Central memory CD8-positive, alpha-beta T cell (primary cell): ENCODE measurements around the gene TNS1.

ENCODE experiments used
- ATAC-seq: fragments of 150-1000 bp; cut with Tn5 transposase; replicated peaks from 2 replicates; pipeline ENCODE4 v1.10.0; 2022; ENCODE audit warnings: mild to moderate bottlenecking, moderate FRiP score, moderate number of reproducible peaks; ENCODE audit not compliant: poor library complexity, severe bottlenecking; ENCODE audit errors: extremely low read depth
- DNase-seq, 2 donors: peaks; one replicate each; pipeline ENCODE4 v3.0.0; 2021; ENCODE audit warnings: low spot score in 2 of 2
- H3K27ac Mint-ChIP-seq: one replicate; pipeline ENCODE4 v1.8.0; 2022; ENCODE audit warnings: low read depth, mild to moderate bottlenecking, moderate library complexity, mixed read lengths
- H3K27me3 Mint-ChIP-seq: one replicate; pipeline ENCODE4 v1.8.0; 2022; ENCODE audit warnings: mixed read lengths
- H3K36me3 Mint-ChIP-seq: one replicate; pipeline ENCODE4 v1.8.0; 2022; ENCODE audit warnings: mild to moderate bottlenecking, moderate library complexity, mixed read lengths; ENCODE audit not compliant: insufficient read depth
- H3K4me1 Mint-ChIP-seq: one replicate; pipeline ENCODE4 v1.8.0; 2022; ENCODE audit warnings: mixed read lengths
- H3K4me3 Mint-ChIP-seq: one replicate; pipeline ENCODE4 v1.8.0; 2022; ENCODE audit warnings: mild to moderate bottlenecking, moderate library complexity, mixed read lengths
- H3K9me3 Mint-ChIP-seq: one replicate; pipeline ENCODE4 v1.8.0; 2022; ENCODE audit warnings: mixed read lengths

The TNS1 gene

GRCh38 chr2:217795706-217796465, 206.9 kb downstream of the TNS1 start:
- Mint-ChIP-seq H3K27ac (no peak overlapping the region), H3K9me3 (no peaks in the 10 kb centered on the region), H3K4me3 (no peak overlapping the region), H3K27me3 (no peaks in the 10 kb centered on the region), H3K36me3 (peaks cover 2% of the 10 kb centered on the region), H3K4me1 (peaks cover 6% of the 10 kb centered on the region)
- DNase-seq (peak; percentile 2 to 8), ATAC-seq (no peak)

GRCh38 chr2:217795067-217795466, 207.7 kb downstream of the TNS1 start:
- DNase-seq (no peak), ATAC-seq (no peak)
- Mint-ChIP-seq H3K4me3 (no peak overlapping the region), H3K27ac (no peak overlapping the region), H3K9me3 (no peaks in the 10 kb centered on the region), H3K27me3 (no peaks in the 10 kb centered on the region), H3K4me1 (peaks cover 14% of the 10 kb centered on the region), H3K36me3 (peaks cover 2% of the 10 kb centered on the region)

GRCh38 chr2:217794133-217794986, 208.4 kb downstream of the TNS1 start:
- no peak for ATAC-seq
- Mint-ChIP-seq H3K9me3 (no peaks in the 10 kb centered on the region), H3K4me1 (peaks cover 17% of the 10 kb centered on the region)

GRCh38 chr2:217793566-217794132, 209.1 kb downstream of the TNS1 start:
- Mint-ChIP-seq H3K27ac (no peak overlapping the region), H3K9me3 (no peaks in the 10 kb centered on the region), H3K36me3 (peaks cover 2% of the 10 kb centered on the region), H3K27me3 (peaks cover 2% of the 10 kb centered on the region), H3K4me3 (no peak overlapping the region), H3K4me1 (peaks cover 22% of the 10 kb centered on the region)
- DNase-seq: peak in 1 of 2 donors; percentile 6
- ATAC-seq: no peak

More at GRCh38 chr2:217794133-217794986, 208.4 kb downstream of the TNS1 start:
- Mint-ChIP-seq H3K27ac (no peak overlapping the region), H3K27me3 (no peaks in the 10 kb centered on the region), H3K36me3 (peaks cover 2% of the 10 kb centered on the region), H3K4me3 (no peak overlapping the region)
- peak in 1 of 2 donors; percentile 8 for DNase-seq

- Mint-ChIP-seq H3K4me3 (no peak overlapping the region), H3K27me3 (peaks cover 9% of the 10 kb centered on the region), H3K36me3 (peaks cover 2% of the 10 kb centered on the region), H3K9me3 (no peaks in the 10 kb centered on the region), H3K4me1 (peaks cover 26% of the 10 kb centered on the region), H3K27ac (no peak overlapping the region)
- DNase-seq (no peak), ATAC-seq (no peak)
Observed at GRCh38 chr2:217792626-217793527, 209.9 kb downstream of the TNS1 start.

- peaks cover 2% of the 10 kb centered on the region for H3K36me3 Mint-ChIP-seq
- H3K4me3 Mint-ChIP-seq: no peak overlapping the region
- no peak for ATAC-seq
- peaks cover 9% of the 10 kb centered on the region for H3K27me3 Mint-ChIP-seq
- no peak overlapping the region for H3K27ac Mint-ChIP-seq
- DNase-seq: no peak
- no peaks in the 10 kb centered on the region for H3K9me3 Mint-ChIP-seq
- peaks cover 26% of the 10 kb centered on the region for H3K4me1 Mint-ChIP-seq
Observed at GRCh38 chr2:217791551-217791950, 211.2 kb downstream of the TNS1 start.

- Mint-ChIP-seq H3K27me3 (peaks cover 9% of the 10 kb centered on the region), H3K4me3 (peak overlapping the region; percentile 66), H3K27ac (no peak overlapping the region), H3K36me3 (peaks cover 2% of the 10 kb centered on the region), H3K4me1 (peaks cover 26% of the 10 kb centered on the region), H3K9me3 (no peaks in the 10 kb centered on the region)
- no peak for ATAC-seq
- peak in 1 of 2 donors; percentile 8 for DNase-seq
Observed at GRCh38 chr2:217790681-217791392, 212.0 kb downstream of the TNS1 start.

GRCh38 chr2:217790195-217790594, 212.6 kb downstream of the TNS1 start:
- Mint-ChIP-seq H3K4me3 (peak overlapping the region; percentile 66), H3K9me3 (no peaks in the 10 kb centered on the region), H3K4me1 (peaks cover 31% of the 10 kb centered on the region), H3K27ac (peak overlapping the region; percentile 54), H3K36me3 (peaks cover 2% of the 10 kb centered on the region), H3K27me3 (peaks cover 9% of the 10 kb centered on the region)
- DNase-seq (peak in 1 of 2 donors; percentile 9), ATAC-seq (peak; percentile 34)

GRCh38 chr2:217789736-217790181, 213.0 kb downstream of the TNS1 start:
- H3K36me3 Mint-ChIP-seq: peaks cover 2% of the 10 kb centered on the region
- no peaks in the 10 kb centered on the region for H3K9me3 Mint-ChIP-seq
- ATAC-seq (peak; percentile 34), DNase-seq (no peak)
- peaks cover 9% of the 10 kb centered on the region for H3K27me3 Mint-ChIP-seq
- H3K4me1 Mint-ChIP-seq: peaks cover 32% of the 10 kb centered on the region
- H3K27ac Mint-ChIP-seq: peak overlapping the region; percentile 54
- H3K4me3 Mint-ChIP-seq: peak overlapping the region; percentile 66

- Mint-ChIP-seq H3K4me1 (peaks cover 32% of the 10 kb centered on the region), H3K4me3 (peak overlapping the region; percentile 66), H3K9me3 (no peaks in the 10 kb centered on the region), H3K27me3 (peaks cover 9% of the 10 kb centered on the region), H3K27ac (peak overlapping the region; percentile 54), H3K36me3 (peaks cover 2% of the 10 kb centered on the region)
- DNase-seq (peak; percentile 43 to 70), ATAC-seq (no peak)
Observed at GRCh38 chr2:217789003-217789735, 213.6 kb downstream of the TNS1 start.

GRCh38 chr2:217788669-217789002, 214.2 kb downstream of the TNS1 start:
- H3K4me1 Mint-ChIP-seq: peaks cover 32% of the 10 kb centered on the region
- DNase-seq (no peak), ATAC-seq (no peak)
- H3K27me3 Mint-ChIP-seq: peaks cover 9% of the 10 kb centered on the region
- no peaks in the 10 kb centered on the region for H3K9me3 Mint-ChIP-seq
- no peak overlapping the region for H3K27ac Mint-ChIP-seq
- H3K36me3 Mint-ChIP-seq: peaks cover 2% of the 10 kb centered on the region
- H3K4me3 Mint-ChIP-seq: peak overlapping the region; percentile 66
